Smooth muscle cell (in vitro differentiated cells): ENCODE measurements around the gene SLAMF8. TPM values are rescaled to one million over a fixed set of nuclear protein-coding genes. Genes with fewer than 3 reads are reported as not detected.

Source experiments
- DNase-seq: peaks from one replicate; lab custom pipeline; 2025; ENCODE audit not compliant: unreplicated experiment; lab: John Stamatoyannopoulos, UW
- H2AFZ ChIP-seq: fragments of 200-600 bp; sonication (generic); 2 replicates; pipeline ENCODE4 v1.6.0; 2016; ENCODE audit warnings: antibody characterized with exemption, low read depth, mild to moderate bottlenecking
- H3F3A ChIP-seq: fragments of 200-600 bp; sonication (generic); 2 replicates; pipeline ENCODE4 v1.6.0; 2017; ENCODE audit warnings: antibody characterized with exemption, low read depth
- H3K27ac ChIP-seq: fragments of 200-600 bp; sonication (generic); 2 replicates; pipeline ENCODE4 v1.5.1; 2016; ENCODE audit warnings: low read depth, mild to moderate bottlenecking
- H3K27me3 ChIP-seq: fragments of 200-600 bp; sonication (generic); 2 replicates; pipeline ENCODE4 v1.6.1; 2016; ENCODE audit warnings: low read depth, mild to moderate bottlenecking
- H3K36me3 ChIP-seq: fragments of 200-600 bp; sonication (generic); 2 replicates; pipeline ENCODE4 v1.5.1; 2016; ENCODE audit warnings: low read depth
- H3K4me1 ChIP-seq: fragments of 200-600 bp; sonication (generic); 2 replicates; pipeline ENCODE4 v1.5.1; 2016; ENCODE audit warnings: low read depth
- H3K4me2 ChIP-seq: fragments of 200-600 bp; sonication (generic); 2 replicates; pipeline ENCODE4 v1.6.0; 2016; ENCODE audit warnings: mild to moderate bottlenecking
- H3K4me3 ChIP-seq: fragments of 200-600 bp; sonication (generic); 2 replicates; pipeline ENCODE4 v1.5.1; 2016; ENCODE audit warnings: mild to moderate bottlenecking
- H3K79me2 ChIP-seq: fragments of 200-600 bp; sonication (generic); 2 replicates; pipeline ENCODE4 v1.6.0; 2016; ENCODE audit warnings: low read depth, mild to moderate bottlenecking
- H3K9ac ChIP-seq: fragments of 200-600 bp; sonication (generic); 2 replicates; pipeline ENCODE4 v1.6.0; 2016; ENCODE audit warnings: low read depth
- H3K9me3 ChIP-seq: fragments of 200-600 bp; sonication (generic); replicated peaks from 2 replicates; pipeline ENCODE4 v1.5.1; 2016; ENCODE audit warnings: low read depth
- H4K20me1 ChIP-seq: fragments of 200-600 bp; sonication (generic); 2 replicates; pipeline ENCODE4 v1.6.0; 2016; ENCODE audit warnings: low read depth
- WGBS: methylation state at CpG from one replicate; pipeline ENCODE4 v1.1.7; 2016; ENCODE audit warnings: low lambda C conversion rate; 5-methylcytosine and 5-hydroxymethylcytosine counted together
- polyA plus RNA-seq: library from polyadenylated mRNA; unstranded; fragments of >200 nt; fragmentation: Nextera tagmentation; extraction: Ambion mirVana; gene quantifications from 2 replicates; pipeline ENCODE4 v1.2.1, GENCODE V29; 2016
- total RNA-seq: library from RNA; depleted of rRNA; stranded (reverse); fragments of >200 nt; gene quantifications from 2 replicates; pipeline ENCODE4 v1.2.3, GENCODE V29; 2014
- TF ChIP-seq, protein P1 (sequence below): fragments of 200-600 bp; sonication (generic); IDR thresholded peaks from 2 replicates; pipeline ENCODE4 v1.5.1; 2017; ENCODE audit warnings: borderline replicate concordance, mild to moderate bottlenecking, antibody characterized with exemption; ENCODE audit not compliant: insufficient read depth, poor library complexity, severe bottlenecking

The SLAMF8 gene
- total and polyA plus RNA-seq, 2 experiments from 2014 or later: 11.0 to 15.1 TPM

GRCh38 chr1:159780583-159781582 lies 45.8 kb upstream of the SLAMF8 start, which contains the start of gene DUSP23:
DUSP23 (plus strand) TSS chr1:159780962; CDS start chr1:159781101, 139 bp downstream.
- DNase-seq: peak; percentile 81
- WGBS: 10% methylated on average over 80 of the region's 88 CpGs
- Histone ChIP-seq H3K27ac (no peak within 1 kb of the TSS), H3K4me2 (peak within 1 kb of the TSS; percentile 90), H3K4me1 (no peaks in the 10 kb centered on the region), H3K9me3 (no peaks in the 10 kb centered on the region), H3K4me3 (peak within 1 kb of the TSS; percentile 62), H3K36me3 (no peaks in the 10 kb centered on the region), H3K9ac (no peak within 1 kb of the TSS), H3K27me3 (no peaks in the 10 kb centered on the region), H3K79me2 (no peaks in the 10 kb centered on the region), H3F3A (no peaks in the 10 kb centered on the region), H2AFZ (peak within 1 kb of the TSS; percentile 80), H4K20me1 (no peaks in the 10 kb centered on the region)
- TF ChIP-seq, protein P1, sequence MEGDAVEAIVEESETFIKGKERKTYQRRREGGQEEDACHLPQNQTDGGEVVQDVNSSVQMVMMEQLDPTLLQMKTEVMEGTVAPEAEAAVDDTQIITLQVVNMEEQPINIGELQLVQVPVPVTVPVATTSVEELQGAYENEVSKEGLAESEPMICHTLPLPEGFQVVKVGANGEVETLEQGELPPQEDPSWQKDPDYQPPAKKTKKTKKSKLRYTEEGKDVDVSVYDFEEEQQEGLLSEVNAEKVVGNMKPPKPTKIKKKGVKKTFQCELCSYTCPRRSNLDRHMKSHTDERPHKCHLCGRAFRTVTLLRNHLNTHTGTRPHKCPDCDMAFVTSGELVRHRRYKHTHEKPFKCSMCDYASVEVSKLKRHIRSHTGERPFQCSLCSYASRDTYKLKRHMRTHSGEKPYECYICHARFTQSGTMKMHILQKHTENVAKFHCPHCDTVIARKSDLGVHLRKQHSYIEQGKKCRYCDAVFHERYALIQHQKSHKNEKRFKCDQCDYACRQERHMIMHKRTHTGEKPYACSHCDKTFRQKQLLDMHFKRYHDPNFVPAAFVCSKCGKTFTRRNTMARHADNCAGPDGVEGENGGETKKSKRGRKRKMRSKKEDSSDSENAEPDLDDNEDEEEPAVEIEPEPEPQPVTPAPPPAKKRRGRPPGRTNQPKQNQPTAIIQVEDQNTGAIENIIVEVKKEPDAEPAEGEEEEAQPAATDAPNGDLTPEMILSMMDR: peak; percentile 89

GRCh38 chr1:159781992-159782391 lies 44.7 kb upstream of the SLAMF8 start:
- 94% methylated on average over 12 of the region's 12 CpGs for WGBS
- TF ChIP-seq, protein P1: no peak
- no peaks in the 10 kb centered on the region for H3K36me3 ChIP-seq
- no peak overlapping the region for H3K9ac ChIP-seq
- no peak overlapping the region for H3K27ac ChIP-seq
- no peak overlapping the region for H2AFZ ChIP-seq
- H3K4me3 ChIP-seq: no peak overlapping the region
- no peaks in the 10 kb centered on the region for H3F3A ChIP-seq
- no peaks in the 10 kb centered on the region for H3K4me1 ChIP-seq
- no peaks in the 10 kb centered on the region for H3K79me2 ChIP-seq
- DNase-seq: no peak
- H3K27me3 ChIP-seq: no peaks in the 10 kb centered on the region
- H3K9me3 ChIP-seq: no peaks in the 10 kb centered on the region
- peak overlapping the region; percentile 90 for H3K4me2 ChIP-seq
- H4K20me1 ChIP-seq: no peaks in the 10 kb centered on the region

- H3K27me3 ChIP-seq: no peaks in the 10 kb centered on the region
- TF ChIP-seq, protein P1: no peak
- 44% methylated on average over 1 of the region's 1 CpG for WGBS
- no peaks in the 10 kb centered on the region for H3K79me2 ChIP-seq
- H3K4me1 ChIP-seq: no peaks in the 10 kb centered on the region
- H3K36me3 ChIP-seq: no peaks in the 10 kb centered on the region
- DNase-seq: no peak
- H3K9ac ChIP-seq: no peak overlapping the region
- no peak overlapping the region for H2AFZ ChIP-seq
- H3K27ac ChIP-seq: no peak overlapping the region
- no peaks in the 10 kb centered on the region for H4K20me1 ChIP-seq
- H3K9me3 ChIP-seq: no peaks in the 10 kb centered on the region
- no peak overlapping the region for H3K4me2 ChIP-seq
- no peak overlapping the region for H3K4me3 ChIP-seq
- no peaks in the 10 kb centered on the region for H3F3A ChIP-seq
Measured at GRCh38 chr1:159783724-159784123, 42.9 kb upstream of the SLAMF8 start.

GRCh38 chr1:159786465-159786864 lies 40.2 kb upstream of the SLAMF8 start:
- Histone ChIP-seq H3K4me3 (no peak overlapping the region), H3F3A (no peaks in the 10 kb centered on the region), H3K79me2 (no peaks in the 10 kb centered on the region), H3K4me1 (no peaks in the 10 kb centered on the region), H3K36me3 (no peaks in the 10 kb centered on the region), H3K4me2 (peak overlapping the region; percentile 16), H3K9ac (no peak overlapping the region), H3K27ac (peak overlapping the region; percentile 29), H4K20me1 (no peaks in the 10 kb centered on the region), H3K27me3 (no peaks in the 10 kb centered on the region), H2AFZ (no peak overlapping the region), H3K9me3 (no peaks in the 10 kb centered on the region)
- 26% methylated on average over 3 of the region's 3 CpGs for WGBS
- TF ChIP-seq, protein P1: no peak
- DNase-seq: no peak
